GM19438 (cell line): ENCODE results near the gene TMEM204.

Experiments
- ATAC-seq: cut with Tn5 transposase; IDR thresholded peaks from one replicate; pipeline ENCODE4 v1.9.1; 2021; ENCODE audit warnings: low read depth; ENCODE audit not compliant: unreplicated experiment

TMEM204 gene

GRCh38 chr16:1553946-1554825 lies 20.7 kb downstream of the TMEM204 start:
- ATAC-seq, result no peak

GRCh38 chr16:1554826-1555445 lies 21.5 kb downstream of the TMEM204 start:
- no peak for ATAC-seq

GRCh38 chr16:1556254-1556653 lies 22.8 kb downstream of the TMEM204 start:
- no peak for ATAC-seq

- ATAC-seq, result no peak
Measured at GRCh38 chr16:1557074-1557473, 23.6 kb downstream of the TMEM204 start.

GRCh38 chr16:1557576-1557975 lies 24.1 kb downstream of the TMEM204 start:
- ATAC-seq, result no peak

- no peak for ATAC-seq
Measured at GRCh38 chr16:1559446-1559975, 26.0 kb downstream of the TMEM204 start.

GRCh38 chr16:1560153-1560552 lies 26.7 kb downstream of the TMEM204 start:
- no peak for ATAC-seq

GRCh38 chr16:1560866-1561265 lies 27.4 kb downstream of the TMEM204 start:
- ATAC-seq, result no peak

GRCh38 chr16:1561266-1561665 lies 27.8 kb downstream of the TMEM204 start:
- ATAC-seq, result no peak

GRCh38 chr16:1561836-1562235 lies 28.4 kb downstream of the TMEM204 start:
- ATAC-seq, result no peak

- no peak for ATAC-seq
Measured at GRCh38 chr16:1563786-1564185, 30.3 kb downstream of the TMEM204 start.

GRCh38 chr16:1564325-1564724 lies 30.9 kb downstream of the TMEM204 start:
- ATAC-seq, result no peak

- ATAC-seq, result no peak
Measured at GRCh38 chr16:1565083-1565805, 31.8 kb downstream of the TMEM204 start.

GRCh38 chr16:1567988-1568387 lies 34.5 kb downstream of the TMEM204 start:
- ATAC-seq, result no peak

GRCh38 chr16:1571012-1571671 lies 37.7 kb downstream of the TMEM204 start:
- ATAC-seq, result no peak

- no peak for ATAC-seq
Measured at GRCh38 chr16:1572673-1573072, 39.2 kb downstream of the TMEM204 start.

GRCh38 chr16:1573301-1573700 lies 39.8 kb downstream of the TMEM204 start:
- no peak for ATAC-seq

GRCh38 chr16:1575578-1575977 lies 42.1 kb downstream of the TMEM204 start:
- no peak for ATAC-seq

GRCh38 chr16:1579214-1579613 lies 45.7 kb downstream of the TMEM204 start:
- ATAC-seq, result no peak

- ATAC-seq, result no peak
Measured at GRCh38 chr16:1580256-1580655, 46.8 kb downstream of the TMEM204 start.

GRCh38 chr16:1580956-1581355 lies 47.5 kb downstream of the TMEM204 start:
- ATAC-seq, result no peak
